ENCODE measurements around the gene ALDH7A1.

DNA sequence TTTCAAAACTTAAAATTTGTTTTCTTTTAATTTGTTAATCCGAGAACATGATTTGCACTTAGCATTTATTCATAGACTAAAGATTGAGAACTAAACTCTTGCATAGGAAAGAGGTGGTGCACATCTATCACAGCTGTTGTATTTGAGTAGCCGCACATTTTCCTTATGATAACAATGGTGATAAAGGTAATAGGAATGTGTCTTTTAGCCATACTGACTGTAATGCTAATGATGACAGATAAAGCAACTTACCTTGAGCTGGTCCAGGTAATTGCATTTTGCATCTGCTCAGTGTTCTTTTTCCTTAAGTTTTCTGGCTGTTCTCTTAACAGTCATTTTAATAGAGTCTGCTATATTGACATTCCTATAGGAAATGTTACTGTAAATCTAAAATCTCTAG, 24.8 kb upstream of the ALDH7A1 start:
- TF ChIP-seq, protein P1, sequence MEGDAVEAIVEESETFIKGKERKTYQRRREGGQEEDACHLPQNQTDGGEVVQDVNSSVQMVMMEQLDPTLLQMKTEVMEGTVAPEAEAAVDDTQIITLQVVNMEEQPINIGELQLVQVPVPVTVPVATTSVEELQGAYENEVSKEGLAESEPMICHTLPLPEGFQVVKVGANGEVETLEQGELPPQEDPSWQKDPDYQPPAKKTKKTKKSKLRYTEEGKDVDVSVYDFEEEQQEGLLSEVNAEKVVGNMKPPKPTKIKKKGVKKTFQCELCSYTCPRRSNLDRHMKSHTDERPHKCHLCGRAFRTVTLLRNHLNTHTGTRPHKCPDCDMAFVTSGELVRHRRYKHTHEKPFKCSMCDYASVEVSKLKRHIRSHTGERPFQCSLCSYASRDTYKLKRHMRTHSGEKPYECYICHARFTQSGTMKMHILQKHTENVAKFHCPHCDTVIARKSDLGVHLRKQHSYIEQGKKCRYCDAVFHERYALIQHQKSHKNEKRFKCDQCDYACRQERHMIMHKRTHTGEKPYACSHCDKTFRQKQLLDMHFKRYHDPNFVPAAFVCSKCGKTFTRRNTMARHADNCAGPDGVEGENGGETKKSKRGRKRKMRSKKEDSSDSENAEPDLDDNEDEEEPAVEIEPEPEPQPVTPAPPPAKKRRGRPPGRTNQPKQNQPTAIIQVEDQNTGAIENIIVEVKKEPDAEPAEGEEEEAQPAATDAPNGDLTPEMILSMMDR (IDR thresholded peaks at IDR 0.05 in 4 of 5, conservative IDR thresholded peaks at IDR 0.05 in 1 of 5): no peak
- no peak for TF ChIP-seq POLR2A (IDR thresholded peaks at IDR 0.05)
